GM19397 (cell line): ENCODE results near the gene SYT17.

ENCODE experiments used
- ATAC-seq: cut with Tn5 transposase; IDR thresholded peaks from one replicate; pipeline ENCODE4 v1.9.1; 2021; ENCODE audit warnings: mild to moderate bottlenecking, moderate library complexity; ENCODE audit not compliant: unreplicated experiment

SYT17 gene

GRCh38 chr16:19242987-19243575, 75.0 kb downstream of the SYT17 start:
- ATAC-seq, result no peak

DNA sequence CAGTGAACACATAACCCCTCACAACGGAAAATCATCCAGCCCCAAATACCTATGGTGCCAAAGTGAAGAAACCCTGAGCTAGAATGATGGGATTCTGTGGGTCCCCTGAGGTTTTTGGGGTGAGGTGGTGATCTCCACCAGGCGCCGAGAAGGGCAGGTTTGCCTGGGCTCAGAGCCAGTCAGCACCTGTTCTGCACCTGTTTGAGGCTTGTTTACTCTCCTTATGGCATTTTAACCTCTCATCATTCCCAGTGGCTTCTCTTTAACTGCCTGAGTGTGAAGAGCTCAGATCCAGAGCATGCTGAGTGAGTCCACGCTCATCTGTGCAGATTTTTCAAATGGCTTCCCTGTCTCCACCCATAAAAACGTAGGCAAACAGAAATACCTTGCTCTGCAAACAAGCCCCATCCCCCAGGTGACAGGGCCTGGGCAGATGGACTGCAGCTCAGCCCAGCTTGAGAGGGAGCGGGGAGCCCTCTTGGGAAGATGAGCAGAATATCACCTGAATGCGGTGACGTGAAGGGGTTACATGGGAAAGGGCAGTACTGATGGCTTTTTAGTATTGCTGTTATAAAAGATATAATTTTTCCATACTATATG, 77.4 kb downstream of the SYT17 start:
- no peak for ATAC-seq

DNA sequence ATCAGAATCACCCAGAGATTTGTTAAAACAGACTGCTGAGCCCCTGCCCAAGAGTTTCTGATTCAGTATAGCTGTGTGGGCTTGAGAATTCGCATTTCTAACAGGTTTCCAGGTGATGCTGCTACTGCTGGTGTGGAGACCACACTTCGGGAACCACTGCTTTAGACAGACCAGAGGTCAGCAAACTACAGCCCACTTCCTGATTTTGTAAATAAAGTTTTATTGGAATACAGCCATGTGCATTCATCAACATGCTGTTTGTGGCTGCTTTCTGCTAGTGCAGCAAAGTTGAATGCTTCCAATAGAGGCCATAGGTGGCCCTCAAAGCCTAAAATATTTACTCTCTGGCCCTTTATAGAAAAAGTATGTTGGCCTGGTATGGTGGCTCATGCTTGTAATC, 84.9 kb downstream of the SYT17 start:
- no peak for ATAC-seq

DNA sequence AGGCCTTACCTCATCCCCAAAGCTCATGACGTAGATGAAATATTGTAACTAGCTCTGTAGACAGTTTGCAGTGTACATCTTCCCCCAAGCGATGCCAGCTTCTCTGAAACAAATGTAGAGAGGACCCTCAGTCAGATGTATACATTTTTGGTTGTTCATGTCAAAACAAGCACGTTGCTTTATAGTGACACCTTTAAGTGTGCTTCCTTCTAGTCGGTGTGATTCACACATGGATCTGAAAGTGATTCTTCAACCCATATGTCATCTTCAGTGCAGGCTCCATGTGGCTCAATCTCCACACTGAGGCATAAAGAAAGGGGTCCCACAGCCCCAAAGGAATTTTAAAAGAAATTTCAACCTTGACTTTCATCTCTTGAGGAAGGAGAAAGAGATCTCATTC, 86.6 kb downstream of the SYT17 start:
- no peak for ATAC-seq

DNA sequence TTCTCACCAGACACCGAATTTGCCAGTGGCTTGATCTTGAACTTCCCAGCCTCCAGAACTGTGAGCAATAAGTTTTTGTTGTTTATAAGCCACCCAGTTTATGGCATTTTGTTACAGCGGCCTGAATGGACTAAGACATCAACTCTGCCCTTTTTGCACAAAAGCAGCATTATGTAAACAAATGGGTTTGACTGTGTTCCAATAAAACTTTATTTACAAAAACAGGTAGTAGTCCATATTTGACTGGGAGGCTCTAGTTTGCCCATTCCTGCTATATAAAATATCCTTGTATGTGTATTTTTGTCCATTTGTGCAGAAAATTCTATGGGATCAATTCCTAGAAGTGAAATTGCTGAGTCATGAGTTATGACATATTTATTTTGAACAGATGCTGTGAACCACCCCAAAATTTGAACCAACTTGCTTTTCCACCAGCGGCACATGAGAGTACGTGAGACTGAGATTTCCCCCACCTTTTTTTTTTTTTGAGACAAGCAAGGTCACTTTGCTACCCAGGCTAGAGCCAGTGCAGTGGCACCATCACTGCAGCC, 96.2 kb downstream of the SYT17 start:
- ATAC-seq, result no peak

GRCh38 chr16:19265380-19265930, 97.4 kb downstream of the SYT17 start:
- ATAC-seq, result no peak

GRCh38 chr16:19266774-19267173, 98.7 kb downstream of the SYT17 start:
- ATAC-seq, result no peak

- no peak for ATAC-seq
Observed at GRCh38 chr16:19269098-19269497, 101.1 kb downstream of the SYT17 start.

- ATAC-seq, result no peak
Observed at GRCh38 chr16:19274165-19274797, 106.2 kb downstream of the SYT17 start.

- no peak for ATAC-seq
Observed at GRCh38 chr16:19278403-19278802, 110.4 kb downstream of the SYT17 start.

- no peak for ATAC-seq
Observed at GRCh38 chr16:19281246-19281645, 113.2 kb downstream of the SYT17 start.

- no peak for ATAC-seq
Observed at GRCh38 chr16:19282101-19282500, 114.1 kb downstream of the SYT17 start.

- no peak for ATAC-seq
Observed at GRCh38 chr16:19283637-19284036, 115.6 kb downstream of the SYT17 start.

DNA sequence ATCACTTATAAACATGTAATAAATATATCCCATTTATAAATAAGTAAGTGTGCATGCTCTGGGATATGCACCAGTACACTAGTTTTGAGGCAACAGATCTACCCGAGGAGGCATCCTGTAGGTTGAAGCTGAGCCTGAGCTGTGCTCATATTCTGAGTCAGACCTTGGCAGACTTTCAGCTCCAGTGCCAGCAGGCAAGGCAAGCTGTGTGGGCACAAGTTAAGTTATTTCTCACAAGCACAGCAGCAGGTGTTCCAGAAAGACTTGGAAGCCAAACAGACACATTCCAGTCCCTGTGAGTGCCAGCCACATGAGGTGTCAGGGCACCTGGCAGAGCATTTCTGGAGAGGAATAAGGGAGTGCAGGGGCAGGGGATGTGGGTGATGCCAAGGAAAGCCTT, 116.2 kb downstream of the SYT17 start:
- no peak for ATAC-seq

- ATAC-seq, result no peak
Observed at GRCh38 chr16:19285431-19285830, 117.4 kb downstream of the SYT17 start, which contains the start of gene CLEC19A. Gene CLEC19A (plus strand): TSS chr16:19285731. CDS start chr16:19285852, 121 bp downstream.

GRCh38 chr16:19286827-19287226, 118.8 kb downstream of the SYT17 start:
- ATAC-seq, result no peak

DNA sequence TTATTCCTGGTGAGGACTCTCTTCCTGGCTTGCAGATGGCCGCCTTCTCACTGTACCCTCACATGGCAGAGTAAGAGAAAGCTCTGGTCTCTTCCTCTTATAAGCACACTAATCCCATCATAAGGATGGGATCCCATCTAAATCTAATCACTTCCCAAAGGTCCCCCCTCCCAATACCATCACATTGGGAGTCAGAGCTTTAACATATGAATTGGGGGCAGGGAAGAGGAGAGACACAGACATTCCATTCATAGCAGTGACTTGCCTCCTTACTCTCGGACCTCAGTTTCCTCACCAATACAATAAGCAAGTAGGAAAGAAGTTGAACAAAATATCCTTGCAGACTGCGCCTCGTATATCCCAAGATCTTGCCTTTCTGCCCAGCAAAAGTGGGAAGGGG, 119.2 kb downstream of the SYT17 start:
- no peak for ATAC-seq

GRCh38 chr16:19288872-19289799, 121.1 kb downstream of the SYT17 start:
- ATAC-seq, result no peak

GRCh38 chr16:19289811-19290485, 121.9 kb downstream of the SYT17 start:
- ATAC-seq, result no peak

- no peak for ATAC-seq
Observed at GRCh38 chr16:19290860-19291259, 122.8 kb downstream of the SYT17 start.
